GM23338 (cell line): ENCODE data around the gene ZNF837.
"Not testable (repeated sequence)": the region's sequence is repeated elsewhere in the genome, so short reads cannot be mapped to it uniquely, and the experiment has no call there.

Source experiments
- CREB1 ChIP-seq: fragments of 250-450 bp; sonication (Bioruptor Pico); IDR thresholded peaks from 2 replicates; pipeline ENCODE4 v1.5.0; 2020; ENCODE audit warnings: low read depth, mild to moderate bottlenecking, moderate library complexity
- EZH2 ChIP-seq: fragments of 200-600 bp; sonication (generic); IDR thresholded peaks from one replicate; pipeline ENCODE4 v1.8.0; 2017; ENCODE audit warnings: antibody characterized with exemption, mild to moderate bottlenecking, low read depth; ENCODE audit not compliant: unreplicated experiment
- EZH2phosphoT487 ChIP-seq: fragments of 200-600 bp; sonication (generic); IDR thresholded peaks from one replicate; pipeline ENCODE4 v1.8.1; 2018; ENCODE audit warnings: antibody characterized with exemption; ENCODE audit not compliant: unreplicated experiment
- JUNB ChIP-seq: IDR thresholded peaks from one replicate; pipeline ENCODE4 v1.6.1; 2016; ENCODE audit warnings: antibody characterized with exemption; ENCODE audit not compliant: unreplicated experiment
- POLR2AphosphoS5 ChIP-seq: IDR thresholded peaks from 2 replicates; pipeline ENCODE4 v1.6.1; 2016; ENCODE audit warnings: antibody characterized with exemption, low read depth
- STAT1 ChIP-seq: IDR thresholded peaks from one replicate; pipeline ENCODE4 v1.6.1; 2016; ENCODE audit warnings: antibody characterized with exemption; ENCODE audit not compliant: unreplicated experiment
- TF ChIP-seq, protein P1 (sequence below): IDR thresholded peaks from one replicate; pipeline ENCODE4 v1.6.1; 2018; ENCODE audit warnings: antibody characterized with exemption; ENCODE audit not compliant: unreplicated experiment
- TF ChIP-seq, protein P2 (sequence below), 2 experiments: fragments of 200-600 bp in 1 of 2; sonication (generic) in 1 of 2; conservative IDR thresholded peaks; 2 replicates each; pipeline versions ENCODE4 v1.5.1 to v1.6.1; 2016 to 2017; ENCODE audit warnings: antibody characterized with exemption in 2 of 2, low read depth in 2 of 2, mild to moderate bottlenecking in 2 of 2, moderate library complexity in 1 of 2

DNA sequence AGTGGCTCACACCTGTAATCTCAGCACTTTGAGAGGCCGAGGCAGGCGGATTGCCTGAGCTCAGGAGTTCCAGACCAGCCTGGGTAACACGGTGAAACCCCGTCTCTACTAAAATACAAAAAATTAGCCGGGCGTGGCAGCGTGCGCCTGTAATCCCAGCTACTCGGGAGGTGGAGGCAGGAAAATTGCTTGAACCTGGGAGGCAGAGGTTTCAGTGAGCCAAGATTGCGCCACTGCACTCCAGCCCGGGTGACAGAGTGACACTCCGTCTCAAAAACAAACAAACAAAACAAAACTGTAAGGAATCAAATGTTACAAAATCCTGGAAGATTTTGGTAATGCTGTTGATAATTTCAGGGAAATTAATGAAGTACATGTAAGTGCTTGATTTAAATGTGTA lies 32.8 kb downstream of the ZNF837 start:
- TF ChIP-seq JUNB; POLR2AphosphoS5; EZH2phosphoT487; CREB1 (CRISPR knock-in tag); STAT1: not testable (repeated sequence)
- TF ChIP-seq, protein P1, sequence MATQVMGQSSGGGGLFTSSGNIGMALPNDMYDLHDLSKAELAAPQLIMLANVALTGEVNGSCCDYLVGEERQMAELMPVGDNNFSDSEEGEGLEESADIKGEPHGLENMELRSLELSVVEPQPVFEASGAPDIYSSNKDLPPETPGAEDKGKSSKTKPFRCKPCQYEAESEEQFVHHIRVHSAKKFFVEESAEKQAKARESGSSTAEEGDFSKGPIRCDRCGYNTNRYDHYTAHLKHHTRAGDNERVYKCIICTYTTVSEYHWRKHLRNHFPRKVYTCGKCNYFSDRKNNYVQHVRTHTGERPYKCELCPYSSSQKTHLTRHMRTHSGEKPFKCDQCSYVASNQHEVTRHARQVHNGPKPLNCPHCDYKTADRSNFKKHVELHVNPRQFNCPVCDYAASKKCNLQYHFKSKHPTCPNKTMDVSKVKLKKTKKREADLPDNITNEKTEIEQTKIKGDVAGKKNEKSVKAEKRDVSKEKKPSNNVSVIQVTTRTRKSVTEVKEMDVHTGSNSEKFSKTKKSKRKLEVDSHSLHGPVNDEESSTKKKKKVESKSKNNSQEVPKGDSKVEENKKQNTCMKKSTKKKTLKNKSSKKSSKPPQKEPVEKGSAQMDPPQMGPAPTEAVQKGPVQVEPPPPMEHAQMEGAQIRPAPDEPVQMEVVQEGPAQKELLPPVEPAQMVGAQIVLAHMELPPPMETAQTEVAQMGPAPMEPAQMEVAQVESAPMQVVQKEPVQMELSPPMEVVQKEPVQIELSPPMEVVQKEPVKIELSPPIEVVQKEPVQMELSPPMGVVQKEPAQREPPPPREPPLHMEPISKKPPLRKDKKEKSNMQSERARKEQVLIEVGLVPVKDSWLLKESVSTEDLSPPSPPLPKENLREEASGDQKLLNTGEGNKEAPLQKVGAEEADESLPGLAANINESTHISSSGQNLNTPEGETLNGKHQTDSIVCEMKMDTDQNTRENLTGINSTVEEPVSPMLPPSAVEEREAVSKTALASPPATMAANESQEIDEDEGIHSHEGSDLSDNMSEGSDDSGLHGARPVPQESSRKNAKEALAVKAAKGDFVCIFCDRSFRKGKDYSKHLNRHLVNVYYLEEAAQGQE: not testable (repeated sequence)
- peak; percentile 7 for TF ChIP-seq EZH2
- TF ChIP-seq, protein P2, sequence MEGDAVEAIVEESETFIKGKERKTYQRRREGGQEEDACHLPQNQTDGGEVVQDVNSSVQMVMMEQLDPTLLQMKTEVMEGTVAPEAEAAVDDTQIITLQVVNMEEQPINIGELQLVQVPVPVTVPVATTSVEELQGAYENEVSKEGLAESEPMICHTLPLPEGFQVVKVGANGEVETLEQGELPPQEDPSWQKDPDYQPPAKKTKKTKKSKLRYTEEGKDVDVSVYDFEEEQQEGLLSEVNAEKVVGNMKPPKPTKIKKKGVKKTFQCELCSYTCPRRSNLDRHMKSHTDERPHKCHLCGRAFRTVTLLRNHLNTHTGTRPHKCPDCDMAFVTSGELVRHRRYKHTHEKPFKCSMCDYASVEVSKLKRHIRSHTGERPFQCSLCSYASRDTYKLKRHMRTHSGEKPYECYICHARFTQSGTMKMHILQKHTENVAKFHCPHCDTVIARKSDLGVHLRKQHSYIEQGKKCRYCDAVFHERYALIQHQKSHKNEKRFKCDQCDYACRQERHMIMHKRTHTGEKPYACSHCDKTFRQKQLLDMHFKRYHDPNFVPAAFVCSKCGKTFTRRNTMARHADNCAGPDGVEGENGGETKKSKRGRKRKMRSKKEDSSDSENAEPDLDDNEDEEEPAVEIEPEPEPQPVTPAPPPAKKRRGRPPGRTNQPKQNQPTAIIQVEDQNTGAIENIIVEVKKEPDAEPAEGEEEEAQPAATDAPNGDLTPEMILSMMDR (conservative IDR thresholded peaks at IDR 0.05; ENCODE audit: low read depth in 2 of 2): not testable (repeated sequence)
